HEK293 (cell line): ENCODE results near the gene THAP4.
A peak's percentile ranks its signal among the peaks of the same experiment; 100 is the strongest.

ENCODE experiments used
- CTCF ChIA-PET: fragments of 350-600 bp; formaldehyde crosslinking; extraction: SDS; loops from one replicate; lab custom pipeline; 2021; ENCODE audit warnings: antibody characterized with exemption; lab: Yijun Ruan, JAX
- POLR2A ChIA-PET: fragments of 300-600 bp; formaldehyde crosslinking; extraction: SDS; loops from one replicate; lab custom pipeline; 2020; ENCODE audit warnings: antibody characterized with exemption, inconsistent platforms; lab: Yijun Ruan, JAX
- H3K27ac ChIP-seq: fragments of 200-500 bp; sonication (Bioruptor generic); 2 replicates; pipeline ENCODE4 v1.5.1; 2014; ENCODE audit warnings: low read depth, low read length, control low read depth, inconsistent platforms; ENCODE audit errors: extremely low read depth
- H3K36me3 ChIP-seq, 2 experiments: fragments of 200-500 bp in 1 of 2; sonication (Bioruptor generic) in 1 of 2; 1 replicate in 1 of 2; 2 replicates in 1 of 2; pipeline ENCODE4 v1.5.1; 2014 to 2017; ENCODE audit warnings: inconsistent platforms in 2 of 2, low read length in 2 of 2; ENCODE audit not compliant: control insufficient read depth in 2 of 2, insufficient read depth in 1 of 2
- H3K4me1 ChIP-seq: fragments of 200-500 bp; sonication (Bioruptor generic); 2 replicates; pipeline ENCODE4 v1.5.1; 2014; ENCODE audit warnings: mild to moderate bottlenecking, low read length, inconsistent platforms; ENCODE audit not compliant: control insufficient read depth, insufficient read depth
- H3K4me3 ChIP-seq: 2 replicates; pipeline ENCODE4 v1.5.1; 2011; ENCODE audit warnings: low read depth, mild to moderate bottlenecking, control low read depth, low read length, moderate library complexity
- H3K9me3 ChIP-seq: fragments of 200-500 bp; sonication (Bioruptor generic); 2 replicates; pipeline ENCODE4 v1.5.1; 2014; ENCODE audit warnings: low read depth, low read length, inconsistent platforms; ENCODE audit not compliant: control insufficient read depth, insufficient read depth
- EGR2 ChIP-seq: fragments of 450-650 bp; formaldehyde crosslinking; IDR thresholded peaks from 2 replicates; pipeline ENCODE4 v1.5.1; 2016; ENCODE audit warnings: low read depth, missing biosample characterization, missing genetic modification characterization
- HIC1 ChIP-seq: fragments of 450-650 bp; formaldehyde crosslinking; IDR thresholded peaks from 2 replicates; pipeline ENCODE4 v1.5.1; 2016; ENCODE audit warnings: missing biosample characterization, missing genetic modification characterization
- HOXA7 ChIP-seq: sonication (generic); formaldehyde crosslinking; IDR thresholded peaks from 2 replicates; pipeline ENCODE4 v1.8.1; 2022; ENCODE audit warnings: missing genetic modification reagents, borderline replicate concordance
- MYNN ChIP-seq: fragments of 450-650 bp; formaldehyde crosslinking; IDR thresholded peaks from 2 replicates; pipeline ENCODE4 v1.5.1; 2016; ENCODE audit warnings: missing biosample characterization, missing genetic modification characterization, borderline replicate concordance
- PATZ1 ChIP-seq: fragments of 450-650 bp; formaldehyde crosslinking; IDR thresholded peaks from 2 replicates; pipeline ENCODE4 v1.5.1; 2016; ENCODE audit warnings: missing biosample characterization, missing genetic modification characterization
- SCRT1 ChIP-seq: fragments of 450-650 bp; formaldehyde crosslinking; IDR thresholded peaks from 2 replicates; pipeline ENCODE4 v1.5.1; 2016; ENCODE audit warnings: missing biosample characterization, missing genetic modification characterization, borderline replicate concordance
- ZBTB17 ChIP-seq: fragments of 450-650 bp; formaldehyde crosslinking; IDR thresholded peaks from 2 replicates; pipeline ENCODE4 v1.5.1; 2016; ENCODE audit warnings: missing biosample characterization, missing genetic modification characterization
- ZBTB8A ChIP-seq: fragments of 450-650 bp; formaldehyde crosslinking; IDR thresholded peaks from 2 replicates; pipeline ENCODE4 v1.5.1; 2016; ENCODE audit warnings: missing biosample characterization, missing genetic modification characterization
- ZFHX2 ChIP-seq: fragments of 450-650 bp; formaldehyde crosslinking; conservative IDR thresholded peaks from 2 replicates; pipeline ENCODE4 v1.5.1; 2016; ENCODE audit warnings: missing biosample characterization, missing genetic modification characterization
- ZNF146 ChIP-seq: fragments of 450-650 bp; formaldehyde crosslinking; IDR thresholded peaks from 2 replicates; pipeline ENCODE4 v1.5.1; 2016; ENCODE audit warnings: missing biosample characterization, missing genetic modification characterization
- ZNF2 ChIP-seq: fragments of 450-650 bp; formaldehyde crosslinking; IDR thresholded peaks from 2 replicates; pipeline ENCODE4 v1.5.1; 2016; ENCODE audit warnings: missing biosample characterization, missing genetic modification characterization
- ZNF311 ChIP-seq: fragments of 450-650 bp; formaldehyde crosslinking; IDR thresholded peaks from 2 replicates; pipeline ENCODE4 v1.5.1; 2017; ENCODE audit warnings: missing biosample characterization, missing genetic modification characterization, borderline replicate concordance
- ZNF335 ChIP-seq: fragments of 450-650 bp; formaldehyde crosslinking; conservative IDR thresholded peaks from 2 replicates; pipeline ENCODE4 v1.5.1; 2016; ENCODE audit warnings: missing biosample characterization, missing genetic modification characterization
- ZNF521 ChIP-seq: fragments of 450-650 bp; formaldehyde crosslinking; IDR thresholded peaks from 2 replicates; pipeline ENCODE4 v1.5.1; 2017; ENCODE audit warnings: missing biosample characterization, mild to moderate bottlenecking, missing genetic modification characterization
- ZNF549 ChIP-seq: fragments of 450-650 bp; IDR thresholded peaks from 2 replicates; pipeline ENCODE4 v1.5.1; 2018; ENCODE audit warnings: missing biosample characterization, missing genetic modification characterization, mild to moderate bottlenecking, inconsistent platforms, moderate library complexity
- ZNF629 ChIP-seq: fragments of 450-650 bp; formaldehyde crosslinking; IDR thresholded peaks from 2 replicates; pipeline ENCODE4 v1.5.1; 2017; ENCODE audit warnings: missing biosample characterization, missing genetic modification characterization
- ZNF670 ChIP-seq: fragments of 450-650 bp; formaldehyde crosslinking; IDR thresholded peaks from 2 replicates; pipeline ENCODE4 v1.5.1; 2016; ENCODE audit warnings: missing biosample characterization, missing genetic modification characterization, low read depth
- ZNF785 ChIP-seq: fragments of 450-650 bp; formaldehyde crosslinking; IDR thresholded peaks from 2 replicates; pipeline ENCODE4 v1.5.1; 2016; ENCODE audit warnings: missing biosample characterization, missing genetic modification characterization
- TF ChIP-seq, protein P1 (sequence below): fragments of 450-650 bp; formaldehyde crosslinking; IDR thresholded peaks from 2 replicates; pipeline ENCODE4 v1.5.1; 2017; ENCODE audit warnings: missing biosample characterization, missing genetic modification characterization
- TF ChIP-seq, protein P2 (sequence below): fragments of 450-650 bp; formaldehyde crosslinking; IDR thresholded peaks from 2 replicates; pipeline ENCODE4 v1.5.1; 2016; ENCODE audit warnings: missing biosample characterization, missing genetic modification characterization
- TF ChIP-seq, protein P3 (sequence below): fragments of 450-650 bp; formaldehyde crosslinking; IDR thresholded peaks from 2 replicates; pipeline ENCODE4 v1.5.1; 2016; ENCODE audit warnings: missing biosample characterization, missing genetic modification characterization
- TF ChIP-seq, protein P4 (sequence below): fragments of 450-650 bp; formaldehyde crosslinking; IDR thresholded peaks from 2 replicates; pipeline ENCODE4 v1.5.1; 2016; ENCODE audit warnings: missing biosample characterization, missing genetic modification characterization

The THAP4 gene

GRCh38 chr2:241546771-241547498 lies 90.0 kb downstream of the THAP4 start (continued):
- TF ChIP-seq ZNF629 (tag by site-specific recombination) (peak; percentile 46; the same call in 1 of the 2 replicates), ZBTB17 (tag by site-specific recombination) (no peak), HOXA7 (CRISPR knock-in tag) (no peak), ZBTB8A (no peak), HIC1 (tag by site-specific recombination) (peak; percentile 13; the same call in 1 of the 2 replicates), ZNF335 (tag by site-specific recombination) (0 out of 2 replicates have a peak, but pooled peaks have one; percentile 42), ZNF311 (no peak)
- TF ChIP-seq, protein P1, sequence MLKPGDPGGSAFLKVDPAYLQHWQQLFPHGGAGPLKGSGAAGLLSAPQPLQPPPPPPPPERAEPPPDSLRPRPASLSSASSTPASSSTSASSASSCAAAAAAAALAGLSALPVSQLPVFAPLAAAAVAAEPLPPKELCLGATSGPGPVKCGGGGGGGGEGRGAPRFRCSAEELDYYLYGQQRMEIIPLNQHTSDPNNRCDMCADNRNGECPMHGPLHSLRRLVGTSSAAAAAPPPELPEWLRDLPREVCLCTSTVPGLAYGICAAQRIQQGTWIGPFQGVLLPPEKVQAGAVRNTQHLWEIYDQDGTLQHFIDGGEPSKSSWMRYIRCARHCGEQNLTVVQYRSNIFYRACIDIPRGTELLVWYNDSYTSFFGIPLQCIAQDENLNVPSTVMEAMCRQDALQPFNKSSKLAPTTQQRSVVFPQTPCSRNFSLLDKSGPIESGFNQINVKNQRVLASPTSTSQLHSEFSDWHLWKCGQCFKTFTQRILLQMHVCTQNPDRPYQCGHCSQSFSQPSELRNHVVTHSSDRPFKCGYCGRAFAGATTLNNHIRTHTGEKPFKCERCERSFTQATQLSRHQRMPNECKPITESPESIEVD (tag by site-specific recombination) = no peak
- TF ChIP-seq, protein P2, sequence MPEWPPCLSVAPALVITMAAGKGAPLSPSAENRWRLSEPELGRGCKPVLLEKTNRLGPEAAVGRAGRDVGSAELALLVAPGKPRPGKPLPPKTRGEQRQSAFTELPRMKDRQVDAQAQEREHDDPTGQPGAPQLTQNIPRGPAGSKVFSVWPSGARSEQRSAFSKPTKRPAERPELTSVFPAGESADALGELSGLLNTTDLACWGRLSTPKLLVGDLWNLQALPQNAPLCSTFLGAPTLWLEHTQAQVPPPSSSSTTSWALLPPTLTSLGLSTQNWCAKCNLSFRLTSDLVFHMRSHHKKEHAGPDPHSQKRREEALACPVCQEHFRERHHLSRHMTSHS (tag by site-specific recombination) = no peak

DNA sequence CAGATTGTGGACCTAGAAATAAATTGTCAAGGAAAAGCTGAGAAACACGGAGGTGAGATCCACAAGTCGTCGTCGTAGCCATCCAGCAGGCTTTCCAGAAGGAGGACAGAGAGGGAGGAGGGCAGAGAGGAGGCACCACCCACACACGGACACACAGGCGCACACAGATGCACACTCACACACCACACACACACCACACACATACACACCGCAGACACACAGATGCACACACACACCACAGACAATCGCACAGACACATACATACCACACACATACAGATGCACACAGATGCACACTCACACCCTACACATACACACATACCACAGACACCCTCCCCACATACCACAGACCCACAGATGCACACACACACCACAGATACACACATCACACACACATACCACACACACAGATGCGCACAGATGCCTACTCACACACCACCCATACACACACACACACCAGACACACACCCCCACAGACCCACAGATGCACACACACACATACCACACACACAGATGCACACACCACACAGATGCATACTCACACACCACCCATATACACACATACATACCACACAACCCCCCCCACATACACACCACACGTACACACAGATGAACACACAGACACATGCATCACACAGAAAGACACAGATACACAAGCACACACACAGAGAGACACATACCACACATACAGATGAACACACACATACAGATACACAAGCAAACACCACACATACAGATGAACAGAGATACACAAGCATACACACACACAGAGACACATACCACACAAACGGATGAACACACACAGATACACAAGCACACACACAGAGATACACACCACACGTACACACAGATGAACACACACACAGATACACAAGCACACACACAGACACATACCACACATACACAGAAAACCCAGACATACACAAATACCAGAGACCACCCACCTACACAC lies 91.2 kb downstream of the THAP4 start:
- Histone ChIP-seq H3K9me3 (no peaks in the 10 kb centered on the region), H3K4me3 (no peak overlapping the region), H3K27ac (no peak overlapping the region), H3K4me1 (peaks cover 8% of the 10 kb centered on the region), H3K36me3 (no peaks in the 10 kb centered on the region)
- POLR2A ChIA-PET = no interaction called here
- CTCF ChIA-PET = no interaction called here
- 0 out of 2 replicates have a peak, but pooled peaks have one; percentile 6 for TF ChIP-seq MYNN (tag by site-specific recombination)
- TF ChIP-seq ZNF521 (tag by site-specific recombination) = peak; percentile 29; the same call in 1 of the 2 replicates
- peak; percentile 15; the same call in 1 of the 2 replicates for TF ChIP-seq ZNF2 (tag by site-specific recombination)
- TF ChIP-seq SCRT1 (tag by site-specific recombination) = 0 out of 2 replicates have a peak, but pooled peaks have one; percentile 15
- peak; percentile 52 for TF ChIP-seq ZFHX2 (tag by site-specific recombination)
- TF ChIP-seq ZNF670 (tag by site-specific recombination) = peak; percentile 46; the same call in 1 of the 2 replicates
- TF ChIP-seq ZNF785 = no peak
- no peak for TF ChIP-seq ZNF549 (tag by site-specific recombination)
- TF ChIP-seq ZNF146 (tag by site-specific recombination) = peak; percentile 43
- peak; percentile 56 for TF ChIP-seq EGR2 (tag by site-specific recombination)
- TF ChIP-seq, protein P3, sequence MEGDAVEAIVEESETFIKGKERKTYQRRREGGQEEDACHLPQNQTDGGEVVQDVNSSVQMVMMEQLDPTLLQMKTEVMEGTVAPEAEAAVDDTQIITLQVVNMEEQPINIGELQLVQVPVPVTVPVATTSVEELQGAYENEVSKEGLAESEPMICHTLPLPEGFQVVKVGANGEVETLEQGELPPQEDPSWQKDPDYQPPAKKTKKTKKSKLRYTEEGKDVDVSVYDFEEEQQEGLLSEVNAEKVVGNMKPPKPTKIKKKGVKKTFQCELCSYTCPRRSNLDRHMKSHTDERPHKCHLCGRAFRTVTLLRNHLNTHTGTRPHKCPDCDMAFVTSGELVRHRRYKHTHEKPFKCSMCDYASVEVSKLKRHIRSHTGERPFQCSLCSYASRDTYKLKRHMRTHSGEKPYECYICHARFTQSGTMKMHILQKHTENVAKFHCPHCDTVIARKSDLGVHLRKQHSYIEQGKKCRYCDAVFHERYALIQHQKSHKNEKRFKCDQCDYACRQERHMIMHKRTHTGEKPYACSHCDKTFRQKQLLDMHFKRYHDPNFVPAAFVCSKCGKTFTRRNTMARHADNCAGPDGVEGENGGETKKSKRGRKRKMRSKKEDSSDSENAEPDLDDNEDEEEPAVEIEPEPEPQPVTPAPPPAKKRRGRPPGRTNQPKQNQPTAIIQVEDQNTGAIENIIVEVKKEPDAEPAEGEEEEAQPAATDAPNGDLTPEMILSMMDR = 0 out of 2 replicates have a peak, but pooled peaks have one; percentile 18
- 0 out of 2 replicates have a peak, but pooled peaks have one; percentile 16 for TF ChIP-seq PATZ1 (tag by site-specific recombination)
- TF ChIP-seq, protein P4, sequence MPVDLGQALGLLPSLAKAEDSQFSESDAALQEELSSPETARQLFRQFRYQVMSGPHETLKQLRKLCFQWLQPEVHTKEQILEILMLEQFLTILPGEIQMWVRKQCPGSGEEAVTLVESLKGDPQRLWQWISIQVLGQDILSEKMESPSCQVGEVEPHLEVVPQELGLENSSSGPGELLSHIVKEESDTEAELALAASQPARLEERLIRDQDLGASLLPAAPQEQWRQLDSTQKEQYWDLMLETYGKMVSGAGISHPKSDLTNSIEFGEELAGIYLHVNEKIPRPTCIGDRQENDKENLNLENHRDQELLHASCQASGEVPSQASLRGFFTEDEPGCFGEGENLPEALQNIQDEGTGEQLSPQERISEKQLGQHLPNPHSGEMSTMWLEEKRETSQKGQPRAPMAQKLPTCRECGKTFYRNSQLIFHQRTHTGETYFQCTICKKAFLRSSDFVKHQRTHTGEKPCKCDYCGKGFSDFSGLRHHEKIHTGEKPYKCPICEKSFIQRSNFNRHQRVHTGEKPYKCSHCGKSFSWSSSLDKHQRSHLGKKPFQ = peak; percentile 73; the same call in 1 of the 2 replicates
